ENCODE results near the gene TP53. TPM values are rescaled to one million over a fixed set of nuclear protein-coding genes. Genes with fewer than 3 reads are reported as not detected.

TP53 gene
- total and polyA plus RNA-seq, 5 donors, result 6.1 to 16.3 (median 13.8) TPM

- Histone ChIP-seq H3K27ac (ENCODE audit: low read length) (peak overlapping the region; percentile 68), H3K27me3 (ENCODE audit: control insufficient read depth, insufficient read depth) (no peaks in the 10 kb centered on the region), H3K4me1 (ENCODE audit: control insufficient read depth, insufficient read depth, low read length) (no peaks in the 10 kb centered on the region), H3K9me3 (ENCODE audit: control insufficient read depth, low read length) (no peaks in the 10 kb centered on the region), H3K4me3 (ENCODE audit: low read length) (peak overlapping the region; percentile 72)
- intact Hi-C loops (cut with DNase I), result loop anchor here (5.0 to 10.0 kb wide), 3 partner anchors 54 to 104 kb away; partner anchors contain the start of genes SHBG (in 4 of the 4) and MPDU1 (in 1 of the 4)
- DNase-seq (no peak), ATAC-seq (no peak)
- 9% methylated on average over 13 of the region's 13 CpGs for WGBS
Measured at GRCh38 chr17:7688808-7689316, 1.6 kb upstream of the TP53 start.

- H3K27ac ChIP-seq (ENCODE audit: low read length), result peak within 1 kb of the TSS; percentile 99
- peak within 1 kb of the TSS; percentile 100 for H3K4me3 ChIP-seq (ENCODE audit: low read length)
- intact Hi-C loops (cut with DNase I), result loop anchor here (5.0 to 10.0 kb wide), 3 partner anchors 53 to 103 kb away; partner anchors contain the start of genes SHBG (in 4 of the 4) and MPDU1 (in 1 of the 4)
- no peaks in the 10 kb centered on the region for H3K4me1 ChIP-seq (ENCODE audit: control insufficient read depth, insufficient read depth, low read length)
- no peaks in the 10 kb centered on the region for H3K27me3 ChIP-seq (ENCODE audit: control insufficient read depth, insufficient read depth)
- H3K9me3 ChIP-seq (ENCODE audit: control insufficient read depth, low read length), result no peaks in the 10 kb centered on the region
- ATAC-seq (peak; percentile 95 to 97), DNase-seq (peak; percentile 97 to 99 (median 98))
- under 1% methylated on average over 51 of the region's 51 CpGs for WGBS
Measured at GRCh38 chr17:7687908-7688807, 868 bp upstream of the TP53 start, which contains the start of gene WRAP53. TSS of gene WRAP53 (plus strand) at chr17:7688477. CDS start at chr17:7688649, 172 bp downstream.

GRCh38 chr17:7686222-7687071, 843 bp downstream of the TP53 start:
- under 1% methylated on average over 30 of the region's 30 CpGs for WGBS
- H3K4me1 ChIP-seq (ENCODE audit: control insufficient read depth, insufficient read depth, low read length), result no peaks in the 10 kb centered on the region
- no peaks in the 10 kb centered on the region for H3K27me3 ChIP-seq (ENCODE audit: control insufficient read depth, insufficient read depth)
- peak; percentile 80 to 91 (median 86) for DNase-seq
- peak; percentile 66 to 70 for ATAC-seq
- H3K4me3 ChIP-seq (ENCODE audit: low read length), result peak overlapping the region; percentile 100
- H3K27ac ChIP-seq (ENCODE audit: low read length), result peak overlapping the region; percentile 99
- intact Hi-C loops (cut with DNase I), result loop anchor here (5.0 to 10.0 kb wide), 3 partner anchors 52 to 102 kb away; partner anchors contain the start of genes SHBG (in 4 of the 4) and MPDU1 (in 1 of the 4)
- no peaks in the 10 kb centered on the region for H3K9me3 ChIP-seq (ENCODE audit: control insufficient read depth, low read length)

GRCh38 chr17:7685533-7686221, 1.6 kb downstream of the TP53 start:
- Histone ChIP-seq H3K27me3 (ENCODE audit: control insufficient read depth, insufficient read depth) (no peaks in the 10 kb centered on the region), H3K27ac (ENCODE audit: low read length) (peak overlapping the region; percentile 89), H3K4me3 (ENCODE audit: low read length) (peak overlapping the region; percentile 100), H3K9me3 (ENCODE audit: control insufficient read depth, low read length) (no peaks in the 10 kb centered on the region), H3K4me1 (ENCODE audit: control insufficient read depth, insufficient read depth, low read length) (no peaks in the 10 kb centered on the region)
- intact Hi-C loops (cut with DNase I), result loop anchor here (5.0 to 10.0 kb wide), 3 partner anchors 51 to 101 kb away; partner anchors contain the start of genes SHBG (in 4 of the 4) and MPDU1 (in 1 of the 4)
- peak; percentile 84 for ATAC-seq
- WGBS, result 5% methylated on average over 44 of the region's 44 CpGs
- peak; percentile 92 to 97 (median 95) for DNase-seq

GRCh38 chr17:7684851-7685532, 2.3 kb downstream of the TP53 start:
- ATAC-seq (no peak), DNase-seq (no peak)
- 64% methylated on average over 15 of the region's 15 CpGs for WGBS
- Histone ChIP-seq H3K9me3 (ENCODE audit: control insufficient read depth, low read length) (no peaks in the 10 kb centered on the region), H3K27me3 (ENCODE audit: control insufficient read depth, insufficient read depth) (no peaks in the 10 kb centered on the region), H3K4me3 (ENCODE audit: low read length) (peak overlapping the region; percentile 100), H3K4me1 (ENCODE audit: control insufficient read depth, insufficient read depth, low read length) (no peaks in the 10 kb centered on the region), H3K27ac (ENCODE audit: low read length) (peak overlapping the region; percentile 89)
- intact Hi-C loops (cut with DNase I), result loop anchor here (5.0 to 10.0 kb wide), 3 partner anchors 50 to 100 kb away; partner anchors contain the start of genes SHBG (in 4 of the 4) and MPDU1 (in 1 of the 4)

- Histone ChIP-seq H3K4me1 (ENCODE audit: control insufficient read depth, insufficient read depth, low read length) (no peaks in the 10 kb centered on the region), H3K27ac (ENCODE audit: low read length) (no peak overlapping the region), H3K4me3 (ENCODE audit: low read length) (no peak overlapping the region), H3K9me3 (ENCODE audit: control insufficient read depth, low read length) (peaks cover 4% of the 10 kb centered on the region), H3K27me3 (ENCODE audit: control insufficient read depth, insufficient read depth) (no peaks in the 10 kb centered on the region)
- no peak for DNase-seq
- intact Hi-C loops (cut with DNase I), result no loop called here
- WGBS, result 72% methylated on average over 10 of the region's 10 CpGs
- ATAC-seq, result no peak
Measured at GRCh38 chr17:7677388-7678067, 9.8 kb downstream of the TP53 start.

- no peak overlapping the region for H3K27ac ChIP-seq (ENCODE audit: low read length)
- DNase-seq (no peak), ATAC-seq (no peak)
- WGBS, result 75% methylated on average over 5 of the region's 5 CpGs
- peaks cover 4% of the 10 kb centered on the region for H3K9me3 ChIP-seq (ENCODE audit: control insufficient read depth, low read length)
- intact Hi-C loops (cut with DNase I), result no loop called here
- H3K27me3 ChIP-seq (ENCODE audit: control insufficient read depth, insufficient read depth), result no peaks in the 10 kb centered on the region
- no peaks in the 10 kb centered on the region for H3K4me1 ChIP-seq (ENCODE audit: control insufficient read depth, insufficient read depth, low read length)
- no peak overlapping the region for H3K4me3 ChIP-seq (ENCODE audit: low read length)
Measured at GRCh38 chr17:7676533-7676932, 10.8 kb downstream of the TP53 start.

GRCh38 chr17:7674934-7675333, 12.4 kb downstream of the TP53 start:
- H3K27ac ChIP-seq (ENCODE audit: low read length), result no peak overlapping the region
- no peaks in the 10 kb centered on the region for H3K27me3 ChIP-seq (ENCODE audit: control insufficient read depth, insufficient read depth)
- intact Hi-C loops (cut with DNase I), result no loop called here
- 87% methylated on average over 14 of the region's 14 CpGs for WGBS
- DNase-seq (no peak), ATAC-seq (no peak)
- no peaks in the 10 kb centered on the region for H3K4me1 ChIP-seq (ENCODE audit: control insufficient read depth, insufficient read depth, low read length)
- H3K4me3 ChIP-seq (ENCODE audit: low read length), result no peak overlapping the region
- H3K9me3 ChIP-seq (ENCODE audit: control insufficient read depth, low read length), result peaks cover 4% of the 10 kb centered on the region

GRCh38 chr17:7673239-7673638, 14.1 kb downstream of the TP53 start:
- WGBS, result 91% methylated on average over 2 of the region's 2 CpGs
- H3K27ac ChIP-seq (ENCODE audit: low read length), result no peak overlapping the region
- no peaks in the 10 kb centered on the region for H3K27me3 ChIP-seq (ENCODE audit: control insufficient read depth, insufficient read depth)
- no peak for ATAC-seq
- intact Hi-C loops (cut with DNase I), result no loop called here
- H3K4me3 ChIP-seq (ENCODE audit: low read length), result no peak overlapping the region
- DNase-seq, result no peak
- H3K9me3 ChIP-seq (ENCODE audit: control insufficient read depth, low read length), result peaks cover 4% of the 10 kb centered on the region
- no peaks in the 10 kb centered on the region for H3K4me1 ChIP-seq (ENCODE audit: control insufficient read depth, insufficient read depth, low read length)

Data from right cardiac atrium (tissue), 5 donors.